ENCODE data around the gene CD300C. TPM values are rescaled to one million over a fixed set of nuclear protein-coding genes. Genes with fewer than 3 reads are reported as not detected.

CD300C gene
- total RNA-seq, 1 donor from 2014 or later: 0.27 TPM

DNA sequence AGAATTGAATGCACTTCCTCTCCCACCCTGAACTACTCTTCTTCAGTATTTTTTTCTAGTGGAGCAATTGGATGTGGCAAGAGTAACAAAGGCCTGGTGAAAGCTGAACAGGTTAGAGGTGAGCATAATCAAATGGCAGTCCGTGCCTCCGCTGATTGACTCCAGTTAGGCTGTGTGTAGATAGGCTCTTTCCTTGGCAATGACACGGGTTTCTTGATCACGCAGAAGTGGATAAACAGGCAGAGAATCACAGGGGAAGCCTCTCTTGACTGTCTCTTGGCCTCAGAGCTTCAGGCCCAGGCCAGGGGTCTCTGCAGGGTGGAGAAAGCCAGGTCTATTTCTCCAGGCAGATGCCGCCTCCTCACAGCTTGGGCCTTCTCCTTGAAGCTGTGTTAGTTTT is 18.8 kb downstream of the CD300C start:
- no peak for FAIRE-seq
- Histone ChIP-seq H4K20me1 (ENCODE audit: insufficient read depth, low read length) (no peaks in the 10 kb centered on the region), H2AFZ (ENCODE audit: low read depth, low read length) (no peak overlapping the region), H3K4me2 (ENCODE audit: low read length) (no peak overlapping the region), H3K4me1 (ENCODE audit: insufficient read depth, low read length) (no peaks in the 10 kb centered on the region), H3K27me3 (ENCODE audit: insufficient read depth, low read length) (no peaks in the 10 kb centered on the region), H3K79me2 (ENCODE audit: insufficient read depth, low read length) (no peaks in the 10 kb centered on the region), H3K4me3 (ENCODE audit: insufficient read depth, low read depth, low read length) (no peak overlapping the region), H3K9ac (ENCODE audit: low read length) (no peak overlapping the region), H3K36me3 (ENCODE audit: insufficient read depth, low read length) (no peaks in the 10 kb centered on the region), H3K27ac (ENCODE audit: low read depth, low read length) (no peak overlapping the region), H3K9me3 (ENCODE audit: insufficient read depth, low read depth, low read length) (peaks cover 3% of the 10 kb centered on the region)
- peaks cover 7% of the 10 kb centered on the region for H3K9me3 Mint-ChIP-seq (ENCODE audit: unreplicated experiment)
- no peak for TF ChIP-seq EZH2 (IDR thresholded peaks at IDR 0.05; ENCODE audit: insufficient read depth, low read length)
- TF ChIP-seq, protein P1, sequence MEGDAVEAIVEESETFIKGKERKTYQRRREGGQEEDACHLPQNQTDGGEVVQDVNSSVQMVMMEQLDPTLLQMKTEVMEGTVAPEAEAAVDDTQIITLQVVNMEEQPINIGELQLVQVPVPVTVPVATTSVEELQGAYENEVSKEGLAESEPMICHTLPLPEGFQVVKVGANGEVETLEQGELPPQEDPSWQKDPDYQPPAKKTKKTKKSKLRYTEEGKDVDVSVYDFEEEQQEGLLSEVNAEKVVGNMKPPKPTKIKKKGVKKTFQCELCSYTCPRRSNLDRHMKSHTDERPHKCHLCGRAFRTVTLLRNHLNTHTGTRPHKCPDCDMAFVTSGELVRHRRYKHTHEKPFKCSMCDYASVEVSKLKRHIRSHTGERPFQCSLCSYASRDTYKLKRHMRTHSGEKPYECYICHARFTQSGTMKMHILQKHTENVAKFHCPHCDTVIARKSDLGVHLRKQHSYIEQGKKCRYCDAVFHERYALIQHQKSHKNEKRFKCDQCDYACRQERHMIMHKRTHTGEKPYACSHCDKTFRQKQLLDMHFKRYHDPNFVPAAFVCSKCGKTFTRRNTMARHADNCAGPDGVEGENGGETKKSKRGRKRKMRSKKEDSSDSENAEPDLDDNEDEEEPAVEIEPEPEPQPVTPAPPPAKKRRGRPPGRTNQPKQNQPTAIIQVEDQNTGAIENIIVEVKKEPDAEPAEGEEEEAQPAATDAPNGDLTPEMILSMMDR (IDR thresholded peaks at IDR 0.05; ENCODE audit: insufficient read depth, low read depth, low read length): no peak
- no peak for DNase-seq (ENCODE audit: low read depth)
- no peaks in the 10 kb centered on the region for H3K4me1 Mint-ChIP-seq (ENCODE audit: low read depth, unreplicated experiment)
- H3K4me3 Mint-ChIP-seq (ENCODE audit: unreplicated experiment): no peak overlapping the region
- H3K36me3 Mint-ChIP-seq (ENCODE audit: low read depth, unreplicated experiment): no peaks in the 10 kb centered on the region
- no peak overlapping the region for H3K27ac Mint-ChIP-seq (ENCODE audit: unreplicated experiment)
- peaks cover 79% of the 10 kb centered on the region for H3K27me3 Mint-ChIP-seq (ENCODE audit: low read depth, unreplicated experiment)

- Mint-ChIP-seq H3K4me3 (ENCODE audit: unreplicated experiment) (no peak overlapping the region), H3K9me3 (ENCODE audit: unreplicated experiment) (peaks cover 7% of the 10 kb centered on the region), H3K27me3 (ENCODE audit: low read depth, unreplicated experiment) (peaks cover 81% of the 10 kb centered on the region), H3K27ac (ENCODE audit: unreplicated experiment) (no peak overlapping the region), H3K36me3 (ENCODE audit: low read depth, unreplicated experiment) (no peaks in the 10 kb centered on the region), H3K4me1 (ENCODE audit: low read depth, unreplicated experiment) (no peaks in the 10 kb centered on the region)
- no peak overlapping the region for H3K9ac ChIP-seq (ENCODE audit: low read length)
- H3K4me2 ChIP-seq (ENCODE audit: low read length): no peak overlapping the region
- H3K27me3 ChIP-seq (ENCODE audit: insufficient read depth, low read length): no peaks in the 10 kb centered on the region
- no peak overlapping the region for H2AFZ ChIP-seq (ENCODE audit: low read depth, low read length)
- no peak for FAIRE-seq
- no peak for DNase-seq (ENCODE audit: low read depth)
- no peaks in the 10 kb centered on the region for H3K4me1 ChIP-seq (ENCODE audit: insufficient read depth, low read length)
- no peak overlapping the region for H3K27ac ChIP-seq (ENCODE audit: low read depth, low read length)
- no peak for TF ChIP-seq EZH2 (IDR thresholded peaks at IDR 0.05; ENCODE audit: insufficient read depth, low read length)
- TF ChIP-seq, protein P1 (IDR thresholded peaks at IDR 0.05; ENCODE audit: insufficient read depth, low read depth, low read length): no peak
- H4K20me1 ChIP-seq (ENCODE audit: insufficient read depth, low read length): no peaks in the 10 kb centered on the region
- H3K79me2 ChIP-seq (ENCODE audit: insufficient read depth, low read length): no peaks in the 10 kb centered on the region
- H3K36me3 ChIP-seq (ENCODE audit: insufficient read depth, low read length): no peaks in the 10 kb centered on the region
- peaks cover 3% of the 10 kb centered on the region for H3K9me3 ChIP-seq (ENCODE audit: insufficient read depth, low read depth, low read length)
- H3K4me3 ChIP-seq (ENCODE audit: insufficient read depth, low read depth, low read length): no peak overlapping the region
These were observed 19.2 kb downstream of the CD300C start for GRCh38 chr17:74526681-74527080.

GRCh38 chr17:74525781-74526288 is 20.1 kb downstream of the CD300C start:
- Mint-ChIP-seq H3K9me3 (ENCODE audit: unreplicated experiment) (peaks cover 8% of the 10 kb centered on the region), H3K27me3 (ENCODE audit: low read depth, unreplicated experiment) (peaks cover 80% of the 10 kb centered on the region), H3K27ac (ENCODE audit: unreplicated experiment) (no peak overlapping the region), H3K4me1 (ENCODE audit: low read depth, unreplicated experiment) (no peaks in the 10 kb centered on the region), H3K4me3 (ENCODE audit: unreplicated experiment) (no peak overlapping the region), H3K36me3 (ENCODE audit: low read depth, unreplicated experiment) (no peaks in the 10 kb centered on the region)
- Histone ChIP-seq H3K4me3 (ENCODE audit: insufficient read depth, low read depth, low read length) (no peak overlapping the region), H3K79me2 (ENCODE audit: insufficient read depth, low read length) (no peaks in the 10 kb centered on the region), H2AFZ (ENCODE audit: low read depth, low read length) (no peak overlapping the region), H3K4me2 (ENCODE audit: low read length) (no peak overlapping the region), H3K9me3 (ENCODE audit: insufficient read depth, low read depth, low read length) (peaks cover 3% of the 10 kb centered on the region), H3K9ac (ENCODE audit: low read length) (no peak overlapping the region), H4K20me1 (ENCODE audit: insufficient read depth, low read length) (no peaks in the 10 kb centered on the region), H3K4me1 (ENCODE audit: insufficient read depth, low read length) (no peaks in the 10 kb centered on the region), H3K36me3 (ENCODE audit: insufficient read depth, low read length) (no peaks in the 10 kb centered on the region), H3K27me3 (ENCODE audit: insufficient read depth, low read length) (no peaks in the 10 kb centered on the region), H3K27ac (ENCODE audit: low read depth, low read length) (no peak overlapping the region)
- TF ChIP-seq, protein P1 (IDR thresholded peaks at IDR 0.05; ENCODE audit: insufficient read depth, low read depth, low read length): no peak
- TF ChIP-seq EZH2 (IDR thresholded peaks at IDR 0.05; ENCODE audit: insufficient read depth, low read length): no peak
- no peak for DNase-seq (ENCODE audit: low read depth)
- FAIRE-seq: no peak

Data from astrocyte (in vitro differentiated cells and primary cell).